GM19035 (cell line): ENCODE measurements around the gene NOS3.
"Not testable (repeated sequence)": the region's sequence is repeated elsewhere in the genome, so short reads cannot be mapped to it uniquely, and the experiment has no call there.

ENCODE experiments used
- ATAC-seq: cut with Tn5 transposase; IDR thresholded peaks from one replicate; pipeline ENCODE4 v1.9.1; 2021; ENCODE audit not compliant: unreplicated experiment

NOS3 gene

GRCh38 chr7:151014950-151015349, 24.1 kb downstream of the NOS3 start:
- ATAC-seq: no peak

- ATAC-seq: no peak
Measured at GRCh38 chr7:151015967-151016366, 25.1 kb downstream of the NOS3 start.

DNA sequence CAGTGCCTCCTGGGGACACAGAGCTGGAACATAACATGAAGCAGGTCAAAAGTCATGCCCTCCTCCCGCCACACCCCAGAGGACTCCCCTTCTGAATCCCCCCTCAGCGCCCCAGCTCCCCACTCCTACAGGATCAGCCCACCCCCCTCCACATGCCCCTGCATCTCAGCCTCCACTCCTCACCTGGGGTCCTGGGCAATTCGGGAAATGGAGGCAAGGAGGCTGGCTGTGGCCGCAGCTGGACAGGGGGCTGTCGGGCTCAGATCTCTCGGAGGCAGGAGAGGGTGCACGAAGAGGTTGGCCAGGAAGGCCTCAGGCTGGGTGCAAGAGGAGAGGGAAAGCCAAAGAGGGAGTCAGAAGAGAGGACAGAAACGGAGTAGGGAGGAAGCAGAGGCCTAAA, 25.7 kb downstream of the NOS3 start:
- ATAC-seq: no peak

- ATAC-seq: no peak
Measured at GRCh38 chr7:151016942-151017341, 26.1 kb downstream of the NOS3 start.

DNA sequence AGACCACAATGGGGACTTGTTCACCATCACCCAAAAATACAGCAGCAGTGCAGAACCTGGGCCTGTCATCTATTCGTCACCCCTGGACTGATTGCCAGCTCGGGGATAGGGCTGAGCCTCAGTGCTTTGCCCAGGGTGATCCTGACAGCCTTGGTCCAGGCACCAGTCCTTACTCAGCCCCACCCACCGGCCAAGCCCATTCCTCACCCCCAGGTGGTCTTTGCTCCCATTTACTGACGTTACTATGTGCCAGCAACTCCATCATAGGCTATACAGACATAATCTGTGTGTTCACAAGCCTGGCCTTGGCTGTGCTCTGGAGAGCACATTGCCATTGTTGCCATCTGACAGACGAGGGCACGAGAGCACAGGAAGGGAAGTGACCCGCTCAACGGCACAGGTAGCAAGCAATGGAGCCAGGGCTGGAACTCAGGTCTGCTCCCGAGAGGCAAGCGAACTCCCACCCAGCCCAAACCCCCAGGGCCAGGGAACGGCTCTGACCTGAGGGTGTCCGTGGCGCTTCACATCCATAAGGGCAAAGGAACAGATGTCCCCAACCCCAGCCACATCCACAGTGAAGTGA, 26.6 kb downstream of the NOS3 start:
- no peak for ATAC-seq

GRCh38 chr7:151017953-151018420, 27.2 kb downstream of the NOS3 start:
- ATAC-seq: peak; percentile 45

GRCh38 chr7:151018421-151019129, 27.8 kb downstream of the NOS3 start:
- no peak for ATAC-seq

GRCh38 chr7:151019130-151019447, 28.3 kb downstream of the NOS3 start:
- ATAC-seq: no peak

DNA sequence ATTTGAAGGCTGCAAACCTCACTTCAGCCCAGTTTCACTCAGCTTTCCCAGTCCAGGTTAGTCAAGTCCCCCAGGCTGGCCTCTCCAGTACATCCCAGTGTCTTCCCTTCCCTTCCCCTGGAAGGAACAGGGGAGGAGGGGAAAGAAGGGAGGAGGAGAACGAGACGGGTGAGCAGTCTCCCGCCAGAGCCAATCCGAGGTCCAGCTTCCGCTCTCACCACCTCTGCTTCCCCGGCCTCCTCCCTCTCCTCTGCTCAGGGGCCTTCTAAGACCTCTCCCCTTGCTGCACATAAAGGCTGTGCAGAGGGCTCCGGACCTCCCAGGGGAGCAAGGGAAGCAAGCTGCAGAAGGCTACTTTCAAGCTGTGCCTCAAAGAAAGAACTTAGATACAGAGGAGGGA, 29.4 kb downstream of the NOS3 start:
- no peak for ATAC-seq

DNA sequence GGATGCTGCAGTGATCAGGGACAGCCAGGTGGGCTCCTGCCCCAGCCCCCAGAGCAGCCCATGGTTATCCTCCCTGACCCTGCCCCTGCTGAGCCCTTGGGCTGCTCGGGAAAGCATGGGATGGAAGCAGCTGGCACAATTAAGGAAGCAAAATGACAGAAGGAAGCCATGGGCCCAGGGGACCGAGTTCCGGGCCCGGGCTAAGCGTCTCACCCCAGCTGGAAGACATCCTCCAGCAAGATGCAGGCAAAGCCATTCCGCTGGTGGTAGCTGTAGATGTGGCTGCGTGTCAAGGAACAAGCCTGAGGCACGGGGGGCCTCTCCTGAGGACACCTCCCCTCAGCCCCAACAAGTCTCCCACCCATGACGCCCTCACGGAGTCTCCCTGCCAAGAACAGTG, 32.4 kb downstream of the NOS3 start:
- no peak for ATAC-seq

DNA sequence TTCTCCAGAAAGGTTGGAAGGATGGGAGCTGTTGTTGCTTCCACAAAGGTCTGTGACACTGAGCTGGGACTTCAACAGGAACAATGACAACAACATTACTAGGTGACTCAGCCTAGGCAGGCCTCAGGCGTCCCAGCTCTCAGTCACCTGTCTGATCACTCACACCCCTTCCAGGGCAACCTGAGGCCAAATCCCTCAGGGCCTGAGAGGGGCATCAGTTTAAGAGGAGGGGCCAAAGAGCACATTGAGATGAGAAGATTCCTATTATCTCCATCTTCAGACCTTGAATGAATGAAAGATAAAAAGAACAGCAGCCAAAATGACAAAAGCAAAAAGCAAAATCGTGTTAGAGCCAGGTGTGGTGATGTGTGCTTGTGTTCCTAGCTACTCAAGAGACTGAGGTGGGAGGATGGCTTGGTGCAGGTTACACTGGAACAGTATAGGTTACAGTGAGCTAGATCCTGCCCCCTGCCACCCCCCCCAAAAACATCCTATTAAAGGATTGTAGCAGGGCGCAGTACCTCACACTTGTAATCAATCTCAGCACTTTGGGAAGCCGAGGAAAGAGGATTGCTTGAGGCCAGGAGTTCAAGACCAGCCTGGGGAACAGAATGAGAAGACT, 33.7 kb downstream of the NOS3 start, which contains the start of gene ATG9B:
Gene ATG9B (minus strand): TSS at position 60 of the 622 bp plus-strand sequence. CDS start 71 bp downstream, outside the sequence.
- no peak for ATAC-seq

- ATAC-seq: no peak
Measured at GRCh38 chr7:151025924-151026671, 35.3 kb downstream of the NOS3 start.

DNA sequence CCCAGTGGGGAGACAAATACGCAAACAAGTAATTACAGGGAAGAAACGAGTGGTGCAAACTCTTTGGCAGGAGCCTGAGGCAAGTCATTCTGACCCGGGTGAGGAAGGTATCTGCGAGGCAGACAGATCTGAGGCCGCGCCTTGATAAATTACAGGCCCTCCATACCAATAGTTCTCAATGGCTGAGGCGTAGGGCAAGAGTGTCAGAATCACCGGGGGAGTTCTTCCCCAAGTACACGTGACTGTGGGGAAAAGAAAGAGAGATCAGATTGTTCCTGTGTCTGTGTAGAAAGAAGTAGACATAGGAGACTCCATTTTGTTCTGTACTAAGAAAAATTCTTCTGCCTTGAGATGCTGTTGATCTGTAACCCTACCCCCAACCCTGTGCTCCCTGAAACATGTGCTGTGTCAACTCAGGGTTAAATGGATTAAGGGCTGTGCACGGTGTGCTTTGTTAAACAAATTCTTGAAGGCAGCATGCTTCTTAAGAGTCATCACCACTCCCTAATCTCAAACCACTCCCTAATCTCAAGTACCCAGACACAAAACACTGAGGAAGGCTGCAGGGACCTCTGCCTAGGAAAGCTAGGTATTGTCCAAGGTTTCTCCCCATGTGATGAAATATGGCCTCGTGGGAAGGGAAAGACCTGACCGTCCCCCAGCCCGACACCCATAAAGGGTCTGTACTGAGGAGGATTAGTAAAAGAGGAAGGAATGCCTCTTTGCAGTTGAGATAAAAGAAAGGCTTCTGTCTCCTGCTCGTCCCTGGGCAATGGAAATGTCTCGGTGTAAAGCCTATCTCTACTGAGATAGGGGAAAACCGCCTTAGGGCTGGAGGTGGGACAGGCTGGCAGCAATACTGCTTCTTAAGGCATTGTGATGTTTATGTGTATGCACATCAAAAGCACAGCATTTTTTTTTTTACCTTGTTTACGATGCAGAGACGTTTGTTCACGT, 36.2 kb downstream of the NOS3 start:
- ATAC-seq: not testable (repeated sequence)

- not testable (repeated sequence) for ATAC-seq
Measured at GRCh38 chr7:151027728-151028130, 36.9 kb downstream of the NOS3 start.

- ATAC-seq: peak; percentile 98
Measured at GRCh38 chr7:151028131-151028947, 37.5 kb downstream of the NOS3 start, which contains the start of gene ABCB8. TSS of gene ABCB8 (plus strand) at chr7:151028450. CDS start at chr7:151028516, 66 bp downstream.

DNA sequence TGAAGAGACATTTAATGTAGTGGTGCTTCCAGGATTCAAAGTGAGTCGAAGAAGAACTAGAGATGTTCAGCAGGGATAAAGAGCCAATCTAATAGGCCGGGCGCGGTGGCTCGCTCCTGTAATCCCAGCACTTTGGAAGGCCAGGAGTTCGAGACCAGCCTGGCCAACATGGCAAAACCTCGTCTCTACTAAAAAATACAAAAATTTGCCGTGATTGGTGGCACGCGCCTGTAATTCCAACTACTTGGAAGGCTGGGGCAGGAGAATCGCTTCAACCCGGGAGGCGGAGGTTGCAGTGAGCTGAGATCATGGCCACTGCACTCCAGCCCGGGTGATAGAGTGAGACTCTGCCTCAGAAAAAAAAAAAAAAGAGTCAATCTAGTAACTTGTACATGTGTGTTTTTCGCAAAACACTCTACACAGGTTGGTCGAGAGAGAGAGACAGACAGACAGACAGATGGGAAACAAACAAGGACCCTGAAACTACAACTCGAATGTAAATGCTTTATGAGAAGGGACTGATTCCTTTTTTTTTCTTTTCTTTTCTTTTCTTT, 38.2 kb downstream of the NOS3 start:
- ATAC-seq: no peak

- no peak for ATAC-seq
Measured at GRCh38 chr7:151031011-151031410, 40.2 kb downstream of the NOS3 start.

DNA sequence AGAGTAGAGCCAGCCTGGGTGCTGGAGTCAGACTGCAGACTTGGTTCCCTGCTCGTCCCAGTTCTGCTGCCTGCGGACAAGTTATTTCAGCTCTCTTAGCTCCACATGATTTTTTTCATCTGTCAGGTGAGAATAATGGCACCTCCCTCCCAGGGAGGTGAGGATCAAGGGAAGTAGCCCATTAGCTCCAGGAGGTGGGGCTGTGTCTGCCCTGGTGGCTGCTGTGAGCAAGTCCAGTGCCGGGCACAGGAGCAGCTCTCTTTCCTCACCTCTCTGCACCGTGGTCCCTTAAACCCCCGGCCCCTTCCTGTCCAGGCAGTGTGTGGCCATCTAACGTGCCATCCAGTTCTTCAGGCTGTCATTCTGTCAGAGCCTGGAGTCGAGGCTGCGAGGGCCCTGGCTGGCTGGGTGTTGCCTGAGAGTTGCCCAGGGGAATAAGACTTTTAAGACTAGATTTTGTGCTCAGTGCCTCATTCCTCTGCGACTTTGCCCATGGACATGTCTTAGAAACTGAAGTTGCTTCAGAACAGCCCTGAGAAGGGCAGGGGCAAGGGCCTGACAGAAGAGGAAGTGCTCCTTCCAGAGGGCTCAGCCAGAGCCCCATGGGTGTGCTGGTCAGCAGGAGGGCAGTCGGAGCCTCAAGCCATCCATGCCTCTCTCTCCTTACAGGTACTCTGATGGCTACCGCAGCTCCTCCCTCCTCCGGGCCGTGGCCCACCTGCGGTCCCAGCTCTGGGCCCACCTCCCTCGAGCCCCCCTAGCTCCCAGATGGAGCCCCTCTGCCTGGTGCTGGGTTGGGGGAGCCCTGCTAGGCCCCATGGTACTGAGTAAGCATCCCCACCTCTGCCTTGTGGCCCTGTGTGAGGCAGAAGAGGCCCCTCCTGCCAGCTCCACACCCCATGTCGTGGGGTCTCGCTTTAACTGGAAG, 42.4 kb downstream of the NOS3 start:
- no peak for ATAC-seq
